HG03280 (cell line): ENCODE data around the gene CNTN2.

Experiments
- ATAC-seq: cut with Tn5 transposase; IDR thresholded peaks from one replicate; pipeline ENCODE4 v1.9.1; 2021; ENCODE audit warnings: mild to moderate bottlenecking, moderate library complexity; ENCODE audit not compliant: unreplicated experiment

CNTN2 gene

DNA sequence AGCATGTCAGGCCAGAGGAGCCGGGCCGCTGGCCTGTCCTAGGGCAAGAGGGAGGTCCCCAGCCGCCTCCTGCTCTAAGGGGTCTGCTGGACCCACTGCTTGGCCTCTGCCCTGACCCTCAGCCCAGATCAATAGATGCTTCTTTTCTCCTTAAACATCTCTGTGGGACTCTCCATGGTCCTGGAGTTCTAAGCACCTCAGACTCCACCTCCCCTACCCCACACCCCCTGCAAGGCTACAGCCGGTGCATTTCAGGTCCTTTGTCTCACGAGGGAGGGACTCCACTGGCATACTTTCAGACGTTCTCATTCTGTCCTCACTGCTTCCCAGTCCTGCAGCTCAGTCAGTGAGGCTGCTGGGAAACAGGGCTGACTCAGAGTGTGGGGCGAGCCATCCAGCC is 11.0 kb downstream of the CNTN2 start:
- no peak for ATAC-seq

GRCh38 chr1:205056188-205056611 is 13.2 kb downstream of the CNTN2 start:
- no peak for ATAC-seq

- no peak for ATAC-seq
Measured at GRCh38 chr1:205056956-205057568, 14.1 kb downstream of the CNTN2 start.

DNA sequence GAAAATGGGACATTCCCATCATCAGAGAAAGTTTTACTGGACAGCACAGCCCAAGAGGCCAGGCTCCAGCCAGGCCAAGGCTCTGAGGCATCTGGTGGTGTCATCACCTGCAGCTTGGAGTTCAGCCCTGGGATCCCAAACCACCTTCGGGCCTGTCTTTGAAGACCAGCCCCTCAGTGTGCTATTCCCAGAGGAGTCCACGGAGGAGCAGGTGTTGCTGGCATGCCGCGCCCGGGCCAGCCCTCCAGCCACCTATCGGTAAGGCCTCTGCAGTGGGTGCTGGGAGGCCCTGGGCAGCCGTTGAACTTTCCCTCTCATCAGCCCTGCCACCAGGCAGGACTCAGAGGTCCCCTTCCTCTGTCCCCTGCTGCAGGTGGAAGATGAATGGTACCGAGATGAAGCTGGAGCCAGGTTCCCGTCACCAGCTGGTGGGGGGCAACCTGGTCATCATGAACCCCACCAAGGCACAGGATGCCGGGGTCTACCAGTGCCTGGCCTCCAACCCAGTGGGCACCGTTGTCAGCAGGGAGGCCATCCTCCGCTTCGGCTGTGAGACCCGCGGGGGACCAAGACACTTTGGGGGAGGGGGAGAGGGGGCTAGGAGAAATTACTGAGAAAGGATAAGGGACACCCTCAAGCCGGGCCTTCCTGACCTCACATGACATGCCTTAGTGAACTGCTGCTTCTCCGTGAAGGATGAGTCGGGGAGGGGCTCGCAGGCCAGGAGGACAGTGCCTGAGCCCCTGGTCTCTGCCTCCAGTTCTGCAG is 15.0 kb downstream of the CNTN2 start:
- ATAC-seq, result no peak

GRCh38 chr1:205058853-205059252 is 15.8 kb downstream of the CNTN2 start:
- no peak for ATAC-seq

GRCh38 chr1:205059660-205060059 is 16.6 kb downstream of the CNTN2 start:
- ATAC-seq, result no peak

DNA sequence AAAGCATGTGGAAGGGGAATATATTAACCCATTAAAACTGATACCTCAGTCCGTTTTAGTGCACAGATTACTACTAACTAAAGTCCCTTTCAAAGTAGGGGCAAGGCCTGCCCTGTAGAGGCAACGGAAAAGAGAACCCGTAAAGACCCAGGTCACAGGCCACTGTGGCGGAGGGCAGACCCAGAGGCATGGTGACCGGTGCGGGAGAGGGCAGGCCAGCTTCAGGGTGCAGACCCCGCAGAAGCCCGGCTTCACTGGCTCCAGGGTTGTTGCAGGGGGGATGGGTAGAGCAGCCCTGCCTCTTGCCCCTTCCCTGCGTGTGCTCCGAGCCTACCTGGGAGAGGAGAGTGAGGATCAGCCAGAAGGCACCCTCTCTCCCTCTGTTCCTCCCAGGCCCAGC is 17.7 kb downstream of the CNTN2 start:
- no peak for ATAC-seq

DNA sequence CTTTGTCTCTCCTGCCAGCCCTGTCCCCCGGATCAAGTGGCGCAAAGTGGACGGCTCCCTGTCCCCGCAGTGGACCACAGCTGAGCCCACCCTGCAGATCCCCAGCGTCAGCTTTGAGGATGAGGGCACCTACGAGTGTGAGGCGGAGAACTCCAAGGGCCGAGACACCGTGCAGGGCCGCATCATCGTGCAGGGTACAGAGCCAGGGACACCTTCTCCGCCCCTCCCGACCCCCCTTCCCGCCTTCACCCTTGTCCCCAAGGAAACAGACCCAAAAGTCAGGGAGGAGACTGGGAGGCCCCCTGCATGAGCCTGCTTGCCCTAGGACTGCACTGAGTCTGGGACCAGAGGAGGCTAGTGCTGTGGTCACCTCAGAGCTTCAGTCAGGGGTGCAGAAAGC is 18.2 kb downstream of the CNTN2 start:
- no peak for ATAC-seq

- ATAC-seq, result no peak
Measured at GRCh38 chr1:205061665-205062069, 18.7 kb downstream of the CNTN2 start.

GRCh38 chr1:205062319-205062718 is 19.3 kb downstream of the CNTN2 start:
- no peak for ATAC-seq

- no peak for ATAC-seq
Measured at GRCh38 chr1:205062895-205063294, 19.9 kb downstream of the CNTN2 start.

GRCh38 chr1:205064301-205064700 is 21.3 kb downstream of the CNTN2 start:
- ATAC-seq, result no peak

DNA sequence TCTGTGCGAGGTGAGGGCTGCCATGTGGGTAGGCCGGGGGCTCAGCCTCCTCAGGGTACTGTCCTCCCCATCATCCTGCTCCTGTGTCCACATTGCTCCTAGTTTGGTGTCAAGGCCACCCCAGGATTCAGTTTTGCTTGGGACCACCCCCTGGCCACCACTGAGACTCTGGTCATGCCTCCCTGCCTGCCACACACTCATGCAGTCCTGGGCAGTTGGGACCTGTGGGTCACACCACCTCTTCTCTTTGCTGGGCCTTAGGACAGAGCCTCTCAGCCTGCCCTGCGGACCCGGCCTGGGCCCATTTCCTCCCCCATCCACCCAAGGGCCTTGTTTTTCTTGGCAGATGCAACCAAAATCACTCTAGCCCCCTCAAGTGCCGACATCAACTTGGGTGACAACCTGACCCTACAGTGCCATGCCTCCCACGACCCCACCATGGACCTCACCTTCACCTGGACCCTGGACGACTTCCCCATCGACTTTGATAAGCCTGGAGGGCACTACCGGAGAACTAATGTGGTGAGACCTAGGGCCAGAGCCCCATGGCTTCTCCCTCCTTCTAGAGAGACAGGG is 21.8 kb downstream of the CNTN2 start:
- ATAC-seq, result no peak

- ATAC-seq, result no peak
Measured at GRCh38 chr1:205065666-205066065, 22.7 kb downstream of the CNTN2 start.

GRCh38 chr1:205066141-205066818 is 23.3 kb downstream of the CNTN2 start:
- no peak for ATAC-seq

DNA sequence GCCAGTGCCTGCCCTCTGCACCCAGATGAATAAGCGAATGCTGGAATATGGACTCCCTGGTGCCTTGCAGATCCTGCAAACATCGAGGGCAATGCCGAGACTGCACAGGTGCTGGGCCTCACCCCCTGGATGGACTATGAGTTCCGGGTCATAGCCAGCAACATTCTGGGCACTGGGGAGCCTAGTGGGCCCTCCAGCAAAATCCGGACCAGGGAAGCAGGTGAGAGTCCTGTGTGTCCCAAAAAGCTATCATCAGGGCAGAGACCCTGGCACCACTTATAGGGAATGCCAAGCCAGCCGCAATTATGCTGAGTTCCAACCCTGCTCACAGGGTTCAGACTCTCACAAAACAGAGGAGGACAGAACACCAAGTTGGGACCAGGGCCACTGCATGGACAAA is 24.0 kb downstream of the CNTN2 start:
- no peak for ATAC-seq

DNA sequence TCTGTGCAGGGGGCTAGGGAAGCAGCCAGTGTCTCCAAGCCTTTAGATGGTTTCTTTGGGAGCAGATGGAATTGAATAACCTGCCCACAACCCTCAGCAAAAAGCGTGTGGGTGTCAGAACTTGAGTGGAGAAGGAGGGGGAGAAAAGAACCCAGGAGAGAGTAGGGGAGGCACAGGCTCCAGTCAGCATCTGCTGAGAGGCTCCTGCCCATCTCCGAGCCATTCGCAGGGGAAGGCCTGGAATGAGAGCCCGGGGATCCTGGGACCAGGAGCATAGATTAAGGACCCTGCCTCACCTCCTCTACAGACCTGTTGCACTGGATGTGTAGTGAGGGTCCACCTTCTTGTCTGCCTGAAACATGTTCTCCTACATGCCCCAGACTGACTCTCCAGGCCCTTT is 25.0 kb downstream of the CNTN2 start:
- ATAC-seq, result no peak

GRCh38 chr1:205068457-205069040 is 25.5 kb downstream of the CNTN2 start:
- no peak for ATAC-seq

GRCh38 chr1:205069371-205070125 is 26.5 kb downstream of the CNTN2 start:
- no peak for ATAC-seq

- no peak for ATAC-seq
Measured at GRCh38 chr1:205071028-205071409, 28.0 kb downstream of the CNTN2 start.

GRCh38 chr1:205071801-205072200 is 28.8 kb downstream of the CNTN2 start:
- no peak for ATAC-seq
